DOHH2 (cell line): ENCODE results near the gene MICAL3.
"Not testable (repeated sequence)": the region's sequence is repeated elsewhere in the genome, so short reads cannot be mapped to it uniquely, and the experiment has no call there.

Source experiments
- H3F3A ChIP-seq: fragments of 200-600 bp; sonication (generic), shearing (Covaris generic); 2 replicates; pipeline ENCODE4 v1.6.0; 2016; ENCODE audit warnings: antibody characterized with exemption, mild to moderate bottlenecking; ENCODE audit not compliant: control insufficient read depth, insufficient read depth
- H3K27ac ChIP-seq: fragments of 200-600 bp; sonication (generic); 2 replicates; pipeline ENCODE4 v1.5.1; 2014; ENCODE audit warnings: low read depth, mild to moderate bottlenecking, low read length, moderate library complexity
- H3K27me3 ChIP-seq: fragments of 200-600 bp; sonication (generic); 2 replicates; pipeline ENCODE4 v1.6.1; 2014; ENCODE audit warnings: mild to moderate bottlenecking, low read length, mixed read lengths; ENCODE audit not compliant: control insufficient read depth
- H3K36me3 ChIP-seq: fragments of 200-600 bp; sonication (generic); 2 replicates; pipeline ENCODE4 v1.6.1; 2014; ENCODE audit warnings: mild to moderate bottlenecking, low read length, moderate library complexity, mixed read lengths; ENCODE audit not compliant: control insufficient read depth
- H3K4me1 ChIP-seq: fragments of 200-600 bp; sonication (generic); 2 replicates; pipeline ENCODE4 v1.6.1; 2014; ENCODE audit warnings: mild to moderate bottlenecking, low read length, mixed read lengths; ENCODE audit not compliant: control insufficient read depth
- H3K4me2 ChIP-seq: fragments of 200-600 bp; sonication (generic); 2 replicates; pipeline ENCODE4 v1.6.0; 2014; ENCODE audit warnings: mild to moderate bottlenecking, low read length, moderate library complexity
- H3K4me3 ChIP-seq: fragments of 200-600 bp; sonication (generic); 2 replicates; pipeline ENCODE4 v1.5.1; 2014; ENCODE audit warnings: mild to moderate bottlenecking, low read length, mixed read lengths
- H3K79me2 ChIP-seq: fragments of 200-600 bp; sonication (generic); 2 replicates; pipeline ENCODE4 v1.6.1; 2014; ENCODE audit warnings: mild to moderate bottlenecking, low read length, mixed read lengths; ENCODE audit not compliant: control insufficient read depth
- H3K9me2 ChIP-seq: fragments of 200-600 bp; sonication (generic); replicated peaks from 2 replicates; pipeline ENCODE4 v1.6.1; 2014; ENCODE audit warnings: mild to moderate bottlenecking, low read length, mixed read lengths; ENCODE audit not compliant: control insufficient read depth
- H3K9me3 ChIP-seq: fragments of 200-600 bp; sonication (generic); 2 replicates; pipeline ENCODE4 v1.6.1; 2014; ENCODE audit warnings: antibody characterized with exemption, low read length, mixed read lengths; ENCODE audit not compliant: control insufficient read depth, insufficient read depth
- H4K20me1 ChIP-seq: fragments of 200-600 bp; sonication (generic); 2 replicates; pipeline ENCODE4 v1.6.0; 2014; ENCODE audit warnings: low read depth, mild to moderate bottlenecking, antibody characterized with exemption, low read length, moderate library complexity; ENCODE audit not compliant: control insufficient read depth, insufficient read depth
- CTCF ChIP-seq: fragments of 200-600 bp; sonication (generic); IDR thresholded peaks from one replicate; pipeline ENCODE4 v1.5.1; 2014; ENCODE audit warnings: antibody characterized with exemption, mild to moderate bottlenecking, low read depth, low read length; ENCODE audit not compliant: poor library complexity, severe bottlenecking
- EZH2phosphoT487 ChIP-seq: fragments of 200-600 bp; sonication (generic); IDR thresholded peaks from 2 replicates; pipeline ENCODE4 v1.6.1; 2017; ENCODE audit warnings: borderline replicate concordance, mild to moderate bottlenecking, antibody characterized with exemption, low read length, moderate library complexity, mixed read lengths

The MICAL3 gene

GRCh38 chr22:18031695-18032454 is 7.5 kb upstream of the MICAL3 start:
- H4K20me1 ChIP-seq, result no peaks in the 10 kb centered on the region
- H3K79me2 ChIP-seq, result no peaks in the 10 kb centered on the region
- H3K4me1 ChIP-seq, result no peaks in the 10 kb centered on the region; the same call in 1 of the 2 replicates
- no peaks in the 10 kb centered on the region for H3F3A ChIP-seq
- peaks cover 12% of the 10 kb centered on the region for H3K27me3 ChIP-seq
- H3K9me3 ChIP-seq, result no peaks in the 10 kb centered on the region
- H3K36me3 ChIP-seq, result no peaks in the 10 kb centered on the region
- H3K27ac ChIP-seq, result no peak overlapping the region
- H3K4me2 ChIP-seq, result no peak overlapping the region
- no peak overlapping the region for H3K4me3 ChIP-seq
- TF ChIP-seq EZH2phosphoT487 (no peak), CTCF (no peak)
- no peaks in the 10 kb centered on the region for H3K9me2 ChIP-seq

GRCh38 chr22:18029686-18030267 is 5.4 kb upstream of the MICAL3 start:
- no peak for TF ChIP-seq EZH2phosphoT487
- Histone ChIP-seq H3K27ac (no peak overlapping the region), H3K9me3 (no peaks in the 10 kb centered on the region), H3K79me2 (no peaks in the 10 kb centered on the region), H3K4me3 (no peak overlapping the region), H3K36me3 (no peaks in the 10 kb centered on the region), H3K4me1 (peaks cover 3% of the 10 kb centered on the region; the same call in 1 of the 2 replicates), H3K9me2 (no peaks in the 10 kb centered on the region), H3F3A (no peaks in the 10 kb centered on the region), H3K4me2 (no peak overlapping the region), H4K20me1 (no peaks in the 10 kb centered on the region), H3K27me3 (peaks cover 26% of the 10 kb centered on the region)

GRCh38 chr22:18028817-18029527 is 4.6 kb upstream of the MICAL3 start:
- peaks cover 9% of the 10 kb centered on the region for H3K4me1 ChIP-seq
- H3K36me3 ChIP-seq, result no peaks in the 10 kb centered on the region
- H3K27ac ChIP-seq, result no peak overlapping the region
- peaks cover 29% of the 10 kb centered on the region for H3K27me3 ChIP-seq
- TF ChIP-seq CTCF (no peak), EZH2phosphoT487 (no peak)
- no peaks in the 10 kb centered on the region for H3K9me2 ChIP-seq
- H3K4me3 ChIP-seq, result no peak overlapping the region
- H3K9me3 ChIP-seq, result no peaks in the 10 kb centered on the region
- no peaks in the 10 kb centered on the region for H4K20me1 ChIP-seq
- H3K79me2 ChIP-seq, result no peaks in the 10 kb centered on the region
- no peak overlapping the region for H3K4me2 ChIP-seq
- no peaks in the 10 kb centered on the region for H3F3A ChIP-seq

GRCh38 chr22:18025898-18026297 is 1.5 kb upstream of the MICAL3 start:
- H3K27ac ChIP-seq, H4K20me1 ChIP-seq, H3K36me3 ChIP-seq, H3K4me2 ChIP-seq, H3K4me3 ChIP-seq, H3F3A ChIP-seq, H3K9me2 ChIP-seq, H3K79me2 ChIP-seq, H3K9me3 ChIP-seq: not testable (repeated sequence)
- H3K27me3 ChIP-seq, result peaks cover 42% of the 10 kb centered on the region
- peaks cover 16% of the 10 kb centered on the region for H3K4me1 ChIP-seq
